ENCODE measurements around the gene SFXN3. TPM values are rescaled to one million over a fixed set of nuclear protein-coding genes. Genes with fewer than 3 reads are reported as not detected.

Gene SFXN3
- total and polyA plus RNA-seq, 2 of the 8 experiments (the other 6 are each of a cell fraction or from before 2014, with no cell fraction given), result 2.6 to 2.8 TPM

DNA sequence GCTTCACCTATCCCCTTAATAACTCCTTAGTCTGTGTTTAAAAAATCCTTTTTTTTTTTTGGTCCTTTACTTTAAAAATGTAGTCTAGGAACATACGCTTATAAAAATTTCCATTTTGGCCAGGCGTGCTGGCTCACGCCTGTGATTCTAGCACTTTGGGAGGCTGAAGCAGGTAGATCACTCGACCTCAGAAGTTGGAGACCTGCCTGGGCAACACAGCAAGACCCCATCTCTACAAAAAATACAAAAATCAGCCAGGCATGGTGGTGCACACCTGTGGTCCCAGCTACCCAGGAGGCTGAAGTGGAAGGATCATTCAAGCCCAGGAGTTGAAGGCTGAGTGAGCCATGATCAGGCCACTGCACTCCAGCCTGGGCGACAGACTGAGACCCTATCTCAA is 45.6 kb downstream of the SFXN3 start:
- DNase-seq (ENCODE audit: low read depth in 1 of 2, low spot score in 2 of 2) (no peak), FAIRE-seq (no peak)
- H4K20me1 ChIP-seq (replicated peaks in 1 of 2; ENCODE audit: control insufficient read depth in 1 of 2, insufficient read depth in 2 of 2, low read length in 2 of 2), result peaks cover 0 to 1% of the 10 kb centered on the region in 2 experiments
- H3K9ac ChIP-seq (replicated peaks in 1 of 4; ENCODE audit: extremely low read depth in 1 of 4, low read depth in 3 of 4, low read length in 3 of 4), result no peak overlapping the region
- no peaks in the 10 kb centered on the region for H3K36me3 ChIP-seq (ENCODE audit: control insufficient read depth in 2 of 4, insufficient read depth in 4 of 4, low read length in 3 of 4)
- no peak overlapping the region for H2AFZ ChIP-seq (ENCODE audit: low read length)
- H3K27ac ChIP-seq (ENCODE audit: low read depth, low read length), result no peak overlapping the region
- H2BK120ac ChIP-seq (replicated peaks; ENCODE audit: low read depth, low read length), result no peak overlapping the region
- ChIA-PET CTCF (ENCODE audit: partially characterized antibody) (interaction anchor here (0.7 to 59.5 kb wide), 6 partner anchors 22 to 71 kb away, joined by 3 to 2176 read pairs (median 122); partner anchors contain the start of genes KAZALD1, PDZD7 and SFXN3), POLR2A (ENCODE audit: partially characterized antibody) (interaction anchor here (0.8 kb wide), 1 partner anchor 10 kb away, joined by 3 read pairs; no protein-coding TSS in a partner anchor)
- no peak overlapping the region for H3K23ac ChIP-seq (ENCODE audit: insufficient read length)
- H2BK20ac ChIP-seq (ENCODE audit: low read length), result no peak overlapping the region
- no peak overlapping the region for H3K4me2 ChIP-seq (ENCODE audit: insufficient read depth in 1 of 2, low read depth in 2 of 2, low read length in 2 of 2)
- no peak overlapping the region for H3K4ac ChIP-seq (replicated peaks; ENCODE audit: insufficient read length, low read depth, low read length)
- WGBS, 2 experiments (ENCODE audit: extremely low coverage in 1 of 2, insufficient coverage in 1 of 2, insufficient read length in 1 of 2, insufficient replicate concordance in 2 of 2, low coverage in 1 of 2, low lambda C conversion rate in 2 of 2, missing lambda C conversion rate in 1 of 2), result 92% methylated on average over 5 of the region's 5 CpGs; no CpG with 5 or more reads in 1 of the 2 experiments
- H3K18ac ChIP-seq (ENCODE audit: extremely low read depth, low read length), result no peak overlapping the region
- H3K27me3 ChIP-seq (replicated peaks in 1 of 4; ENCODE audit: control insufficient read depth in 3 of 4, extremely low read depth in 1 of 4, insufficient read depth in 3 of 4, low read length in 3 of 4), result peaks cover 5 to 51% (median 40%) of the 10 kb centered on the region in 4 experiments
- no peak overlapping the region for H2BK5ac ChIP-seq (ENCODE audit: low read depth, low read length)
- H2BK15ac ChIP-seq (ENCODE audit: low read length), result no peak overlapping the region
- no peak overlapping the region for H4K5ac ChIP-seq (ENCODE audit: insufficient read length, low read depth, low read length)
- no peak overlapping the region for H4K91ac ChIP-seq (replicated peaks; ENCODE audit: insufficient read length, low read length)
- H3K14ac ChIP-seq (ENCODE audit: insufficient read length), result no peak overlapping the region
- no peaks in the 10 kb centered on the region for H3K9me3 ChIP-seq (ENCODE audit: insufficient read depth in 2 of 2, low read depth in 1 of 2, low read length in 1 of 2)
- no peak overlapping the region for H2AK5ac ChIP-seq (ENCODE audit: low read depth, low read length)
- H3K79me2 ChIP-seq (ENCODE audit: control insufficient read depth in 1 of 2, insufficient read depth in 2 of 2, low read length in 2 of 2), result no peaks in the 10 kb centered on the region
- H3K23me2 ChIP-seq (ENCODE audit: low read depth, low read length), result no peaks in the 10 kb centered on the region
- H3K79me1 ChIP-seq (ENCODE audit: low read depth, low read length), result no peaks in the 10 kb centered on the region
- no peak overlapping the region for H4K8ac ChIP-seq (ENCODE audit: extremely low read depth, insufficient read depth, low read length)
- no peak overlapping the region for H2BK12ac ChIP-seq (ENCODE audit: low read depth, low read length)
- peaks cover 0 to 8% (median 3%) of the 10 kb centered on the region in 4 experiments; a peak in 4 of 7 replicates for H3K4me1 ChIP-seq (replicated peaks in 1 of 4; ENCODE audit: control insufficient read depth in 3 of 4, insufficient read depth in 4 of 4, low read length in 3 of 4)
- no peak overlapping the region for H3K56ac ChIP-seq (replicated peaks; ENCODE audit: insufficient read length, low read depth, low read length)
- TF ChIP-seq CEBPB (IDR thresholded peaks at IDR 0.05; ENCODE audit: low read depth, low read length), result no peak
- no peak for TF ChIP-seq EZH2 (IDR thresholded peaks at IDR 0.05; ENCODE audit: low read depth, low read length, severe bottlenecking)
- no peak overlapping the region for H3K4me3 ChIP-seq (ENCODE audit: extremely low read depth in 1 of 4, insufficient read depth in 2 of 4, low read depth in 3 of 4, low read length in 4 of 4)

Data from H1 (cell line).